Activated CD4-positive, alpha-beta T cell treated with anti-CD3 and anti-CD28 coated beads for 24 hours (primary cell): ENCODE results near the gene TAS2R60.
"Not testable (repeated sequence)": the region's sequence is repeated elsewhere in the genome, so short reads cannot be mapped to it uniquely, and the experiment has no call there.

Experiments used
- DNase-seq, 2 donors: peaks; one replicate each; pipeline ENCODE4 v3.0.0-alpha.2; 2020; ENCODE audit warnings: low read depth in 2 of 2

The TAS2R60 gene

GRCh38 chr7:143411976-143412708, 31.1 kb upstream of the TAS2R60 start:
- DNase-seq: no peak

DNA sequence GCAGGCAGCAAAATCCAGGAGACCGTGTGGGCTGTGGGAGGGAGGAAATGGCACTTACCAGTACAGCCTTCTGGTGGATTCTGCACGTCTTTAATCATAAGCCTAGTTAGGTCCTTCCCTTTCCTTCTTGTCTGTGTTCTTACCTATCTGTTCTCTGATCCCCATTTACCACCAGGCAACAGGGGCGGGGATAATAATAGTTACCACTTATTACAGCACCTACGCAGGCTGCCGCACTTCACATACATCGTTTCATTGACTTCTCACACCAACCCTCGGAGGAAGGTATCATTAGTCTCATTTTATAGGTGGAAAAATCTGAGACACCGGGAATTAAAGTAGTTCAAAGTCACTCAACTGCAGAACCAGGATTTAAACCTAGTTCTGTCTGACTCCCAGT, 30.1 kb upstream of the TAS2R60 start:
- DNase-seq: no peak

DNA sequence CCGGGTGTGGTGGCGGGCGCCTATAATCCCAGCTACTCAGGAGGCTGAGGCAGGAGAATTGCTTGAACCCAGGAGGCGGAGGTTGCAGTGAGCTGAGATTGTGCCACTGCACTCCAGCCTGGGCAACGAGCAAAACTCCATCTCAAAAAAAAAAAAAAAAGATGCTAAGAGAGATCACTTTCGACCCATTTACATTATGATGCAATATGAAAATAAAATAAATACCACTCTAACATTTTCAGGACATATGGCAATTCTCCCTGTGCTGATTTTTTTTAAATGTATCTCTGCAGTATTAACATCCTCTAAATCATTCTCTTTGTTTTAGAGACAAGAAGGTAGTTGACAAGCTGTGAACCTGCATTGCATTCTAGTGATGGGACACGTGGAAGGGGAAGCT, 28.0 kb upstream of the TAS2R60 start:
- not testable (repeated sequence) for DNase-seq

- DNase-seq: no peak
These were observed 27.4 kb upstream of the TAS2R60 start for GRCh38 chr7:143415742-143416397.

DNA sequence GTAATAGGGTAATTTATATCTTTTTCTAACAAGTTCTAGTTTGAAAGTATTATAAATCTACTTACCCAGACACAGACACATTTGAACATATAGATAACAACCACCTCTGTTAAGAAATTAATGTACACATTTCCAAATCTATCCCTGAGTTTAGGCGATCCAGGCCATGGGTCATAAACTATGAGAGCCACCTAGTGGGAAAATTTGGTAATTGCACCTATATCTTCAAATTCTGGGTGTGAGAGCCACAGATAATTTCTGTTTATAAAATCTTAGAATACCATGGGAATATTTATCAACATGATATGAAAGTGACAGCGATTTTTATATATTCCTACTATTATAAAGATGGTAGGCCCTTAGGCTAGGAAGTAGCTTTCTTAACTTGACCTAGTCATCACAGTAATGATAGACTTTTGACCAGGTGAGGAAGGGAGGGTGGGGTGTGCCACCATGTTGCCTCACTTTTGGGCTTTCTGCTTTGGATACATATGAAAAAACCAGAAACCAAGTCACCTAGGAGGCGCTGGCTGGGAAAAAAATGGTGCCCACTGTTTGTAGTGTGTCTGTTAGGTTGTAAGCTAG, 26.6 kb upstream of the TAS2R60 start:
- DNase-seq: no peak

GRCh38 chr7:143417734-143418383, 25.4 kb upstream of the TAS2R60 start:
- DNase-seq: no peak

DNA sequence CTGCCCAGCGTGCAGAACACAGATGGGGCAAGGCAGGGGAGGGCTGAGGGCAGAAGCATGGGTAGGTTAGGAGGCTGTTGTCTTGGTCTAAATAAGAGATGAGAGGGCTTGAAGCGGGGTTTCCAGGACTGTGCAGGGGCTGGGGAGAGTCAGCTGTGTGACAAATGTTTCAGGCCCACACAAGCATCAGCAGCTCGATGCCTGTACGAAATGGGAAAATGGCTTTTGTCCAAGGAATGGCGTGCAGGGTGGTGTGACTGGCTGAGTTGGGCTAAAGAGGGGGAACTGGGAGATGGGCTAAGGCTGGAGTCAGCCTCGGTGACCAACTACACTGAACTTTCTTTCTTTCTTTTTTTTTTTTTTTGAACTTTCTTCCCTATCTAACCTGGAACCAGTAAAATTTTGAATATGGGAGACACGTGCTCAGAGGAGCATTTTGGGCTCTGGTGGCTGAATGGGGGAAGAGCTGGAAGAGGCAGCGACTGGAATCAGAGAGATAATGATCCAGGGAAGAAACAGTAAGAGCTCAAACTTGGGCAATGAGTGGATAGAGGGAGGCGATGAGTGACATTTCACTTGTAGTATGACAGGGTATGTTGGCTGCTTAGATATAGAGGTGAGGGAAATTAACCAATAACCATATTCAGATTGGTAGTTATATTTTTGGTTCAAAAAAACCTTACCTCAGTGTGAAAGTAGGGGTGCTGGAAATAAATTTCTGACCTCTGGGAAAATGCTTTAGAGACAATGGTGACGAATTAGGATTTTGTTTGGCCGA, 24.4 kb upstream of the TAS2R60 start:
- DNase-seq: no peak

DNA sequence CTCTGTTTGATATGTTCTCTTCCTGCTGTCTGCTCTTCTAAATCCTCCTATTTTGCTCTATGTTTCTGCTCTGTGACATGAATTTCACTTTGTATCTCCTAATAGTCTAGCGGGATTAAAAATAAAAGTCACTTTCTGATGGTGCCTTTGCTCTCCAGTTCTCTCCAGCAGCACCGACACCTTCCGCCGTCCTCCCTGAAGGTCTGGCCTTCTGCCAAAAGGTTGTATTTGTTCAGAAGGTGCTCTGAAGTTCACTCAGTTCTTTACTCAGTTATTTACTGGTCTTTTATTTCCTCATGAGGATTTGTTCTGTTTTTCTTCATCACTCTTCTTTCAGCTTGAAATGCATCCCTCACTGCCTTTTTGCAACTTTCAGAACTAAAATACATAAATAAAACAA, 23.4 kb upstream of the TAS2R60 start:
- DNase-seq: no peak

GRCh38 chr7:143420624-143421023, 22.6 kb upstream of the TAS2R60 start:
- DNase-seq: not testable (repeated sequence)

DNA sequence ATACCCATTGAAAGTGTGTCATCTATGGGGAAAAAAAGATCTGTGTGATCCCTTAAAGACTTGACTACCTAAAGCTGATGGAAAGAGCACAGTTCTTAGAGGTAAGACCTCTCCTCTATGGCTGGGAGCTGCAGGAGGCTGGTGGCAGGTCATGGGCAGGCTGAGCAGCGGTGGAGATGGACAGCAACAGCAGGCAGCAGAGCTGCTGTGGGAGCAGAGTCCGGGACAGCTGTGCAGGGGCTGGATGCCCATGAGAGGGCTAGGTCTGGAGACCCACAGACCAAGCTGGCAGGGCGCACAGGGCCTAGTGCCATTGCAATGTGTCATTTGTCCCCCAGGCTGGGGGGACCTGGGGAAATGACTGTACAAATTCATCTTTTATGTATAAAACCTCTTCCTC, 21.2 kb upstream of the TAS2R60 start:
- no peak for DNase-seq

DNA sequence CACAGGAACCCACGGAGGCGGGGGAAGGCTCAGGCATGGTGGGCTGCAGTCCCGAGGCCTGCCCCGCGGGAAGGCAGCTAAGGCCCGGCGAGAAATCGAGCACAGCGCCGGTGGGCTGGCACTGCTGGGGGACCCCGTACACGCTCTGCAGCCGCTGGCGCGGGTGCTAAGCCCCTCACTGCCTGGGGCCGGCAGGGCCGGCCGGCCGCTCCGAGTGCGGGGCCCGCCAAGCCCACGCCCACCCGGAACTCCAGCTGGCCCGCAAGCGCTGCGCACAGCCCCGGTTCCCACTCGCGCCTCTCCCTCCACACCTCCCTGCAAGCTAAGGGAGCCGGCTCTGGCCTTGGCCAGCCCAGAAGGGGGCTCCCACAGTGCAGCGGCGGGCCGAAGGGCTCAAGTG, 18.8 kb upstream of the TAS2R60 start:
- DNase-seq: not testable (repeated sequence)

GRCh38 chr7:143426479-143427142, 16.6 kb upstream of the TAS2R60 start:
- DNase-seq: no peak

DNA sequence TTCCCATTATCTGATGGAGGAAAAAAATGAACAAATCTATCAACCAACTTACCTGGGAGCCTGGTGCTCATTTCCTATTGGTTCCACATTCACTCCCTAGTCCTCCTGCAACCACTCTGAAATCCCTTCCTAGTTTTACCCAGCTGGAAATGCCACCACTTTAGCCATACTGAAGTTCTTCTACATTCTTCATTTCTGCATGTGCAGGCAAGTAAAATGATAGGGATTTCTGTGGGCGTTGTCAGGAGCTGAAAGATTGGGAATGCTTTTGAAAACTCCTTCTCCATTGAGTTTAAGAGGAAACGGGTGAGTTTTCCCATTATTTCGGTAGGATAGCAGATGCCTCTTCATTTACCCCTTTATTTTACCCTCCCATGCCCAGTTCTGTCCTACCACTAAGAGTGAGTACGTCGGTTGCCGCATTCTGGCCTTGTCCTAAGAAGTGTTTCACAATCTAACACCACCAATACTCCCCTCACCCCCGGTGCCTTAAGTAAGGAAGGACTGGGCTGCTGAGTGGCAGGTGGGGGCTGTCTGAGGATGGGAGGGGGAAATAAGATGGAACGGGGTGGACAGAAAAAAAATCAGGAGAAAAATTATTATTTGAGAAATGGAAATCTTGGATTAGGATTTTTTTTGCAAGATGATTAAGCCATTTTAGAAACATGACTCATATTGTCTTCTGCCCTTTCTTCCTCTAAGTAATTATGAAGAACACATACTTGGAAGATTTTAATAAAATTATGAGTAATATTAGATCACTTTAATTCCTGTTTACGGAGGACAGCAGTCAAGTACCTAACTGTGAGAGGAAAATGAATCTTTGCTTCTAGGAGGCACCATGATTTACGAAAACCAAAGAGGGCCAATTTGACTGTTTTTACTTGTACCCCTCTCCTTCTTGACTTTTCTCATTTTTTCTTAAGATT, 13.2 kb upstream of the TAS2R60 start:
- no peak for DNase-seq

DNA sequence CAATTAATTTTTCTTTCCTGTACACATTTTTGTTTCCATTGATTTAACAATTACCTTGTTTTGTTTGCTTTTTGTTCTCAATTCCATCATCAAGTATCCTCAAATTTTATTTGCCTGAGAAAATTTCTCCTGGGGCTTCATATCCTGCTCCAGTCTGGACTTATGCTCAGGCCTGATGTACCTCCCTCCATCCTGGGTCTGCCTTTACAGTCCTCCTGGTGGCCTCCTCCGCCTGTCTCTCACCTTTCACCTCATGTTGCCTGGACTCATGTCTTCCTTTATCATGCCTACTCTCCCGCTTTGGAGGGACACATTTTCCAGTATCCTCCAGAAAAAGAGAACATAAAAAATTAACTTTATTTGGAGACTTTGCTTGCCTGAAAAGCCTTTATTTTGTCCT, 12.1 kb upstream of the TAS2R60 start:
- DNase-seq: no peak

DNA sequence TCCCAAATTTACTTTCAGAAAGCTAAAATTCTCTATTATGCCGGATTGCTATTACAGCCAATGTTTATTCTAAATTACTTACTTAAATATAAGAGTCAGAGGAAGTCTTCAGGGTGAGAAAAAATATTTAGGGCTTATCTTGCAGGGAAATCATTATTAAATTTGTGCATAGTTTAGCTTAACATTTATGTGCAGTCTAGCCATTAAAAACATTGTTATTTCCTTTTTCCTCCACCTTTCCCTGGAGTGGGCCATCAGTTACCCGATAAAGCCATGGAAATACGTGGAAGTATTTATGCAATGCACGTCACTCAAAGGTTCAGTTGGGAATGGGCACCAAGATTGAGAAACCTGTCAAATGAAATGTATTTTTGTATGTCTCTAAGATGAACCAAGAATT, 9.5 kb upstream of the TAS2R60 start:
- DNase-seq: no peak

DNA sequence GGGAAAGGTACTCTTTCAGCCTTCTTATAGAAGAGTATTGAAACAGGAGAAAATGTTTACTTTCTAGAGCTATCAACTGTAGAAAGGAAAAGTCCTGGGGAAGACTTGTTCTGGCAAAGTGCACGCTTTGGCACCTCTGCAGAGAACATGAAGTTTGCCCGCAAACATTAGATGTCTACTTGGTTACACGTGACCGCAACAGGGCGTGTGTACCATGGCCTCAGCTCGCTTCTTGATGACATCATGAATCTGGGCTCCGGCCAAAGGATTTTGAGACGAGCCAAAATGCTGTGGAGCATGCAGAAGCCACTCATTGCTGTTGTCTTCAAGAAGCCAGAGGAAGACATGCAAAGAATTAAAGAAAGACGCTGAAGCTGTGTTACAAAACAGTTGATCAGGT, 8.6 kb upstream of the TAS2R60 start:
- no peak for DNase-seq

DNA sequence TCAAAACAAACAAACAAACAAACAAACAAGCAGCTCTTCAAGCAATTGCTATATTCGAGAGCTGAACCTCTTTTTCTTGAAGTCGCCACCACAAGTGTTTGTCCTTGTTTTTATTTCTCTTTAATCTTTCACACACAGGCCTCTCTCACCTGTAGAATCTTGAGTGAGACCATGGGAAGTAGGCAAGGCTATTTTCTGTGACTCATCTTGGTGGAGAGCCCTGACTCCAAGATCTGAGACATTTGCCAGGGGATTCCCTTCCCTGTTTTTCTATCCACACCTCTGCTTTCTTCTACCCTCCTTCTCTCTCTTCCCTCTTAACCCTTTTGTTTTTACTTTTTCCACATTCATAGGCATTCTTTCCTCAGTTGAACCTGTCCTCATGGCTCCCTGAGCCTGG, 8.0 kb upstream of the TAS2R60 start:
- no peak for DNase-seq

DNA sequence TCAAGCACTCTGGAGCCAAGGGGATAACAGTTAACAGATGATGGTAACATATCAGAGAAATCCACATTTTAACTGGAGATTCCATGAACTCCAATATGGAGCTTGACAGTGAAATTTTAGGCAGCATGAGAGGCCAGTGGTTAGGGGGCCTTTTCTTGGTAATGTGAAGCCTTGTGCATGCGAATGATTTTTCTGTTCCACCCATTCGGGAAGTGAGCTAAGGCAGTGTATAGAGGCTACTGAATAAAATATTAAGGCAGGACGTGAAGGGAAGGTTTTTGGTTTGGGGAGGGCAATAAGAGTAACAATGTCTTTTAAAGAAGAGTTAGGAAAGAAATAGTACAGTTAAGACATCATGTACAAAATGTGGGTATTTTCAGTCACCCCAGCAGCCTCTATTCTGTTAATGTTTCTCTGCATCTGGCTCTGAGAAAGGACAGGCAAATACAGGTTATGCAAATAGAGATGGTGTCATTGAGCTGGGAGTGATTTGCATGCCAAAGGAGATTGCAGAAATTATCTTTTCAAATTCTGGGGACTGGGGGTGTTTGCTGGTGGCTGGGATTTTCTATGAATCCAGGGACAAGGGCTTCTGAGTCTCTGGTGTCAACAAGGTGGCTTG, 6.8 kb upstream of the TAS2R60 start:
- DNase-seq: no peak

DNA sequence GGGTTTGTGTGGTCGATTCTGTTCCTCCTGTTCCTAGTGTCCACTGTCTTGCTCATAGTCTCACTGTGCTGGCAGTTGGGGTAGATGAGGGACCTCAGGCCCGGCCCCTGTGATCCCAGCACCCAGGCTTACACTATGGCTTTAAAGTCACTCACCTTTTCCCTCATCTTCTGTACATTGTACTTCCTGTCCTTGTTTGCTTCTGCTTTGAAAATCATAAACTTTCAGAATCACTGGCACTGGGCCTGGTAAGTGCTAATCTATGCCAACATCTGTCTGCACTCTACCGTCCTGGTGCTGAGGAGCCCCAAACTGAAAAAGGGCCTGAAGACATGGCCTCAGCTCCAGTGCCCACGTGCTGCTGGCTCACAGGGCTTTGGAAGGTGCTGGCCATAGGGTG, 5.7 kb upstream of the TAS2R60 start:
- no peak for DNase-seq

GRCh38 chr7:143439866-143440265, 3.4 kb upstream of the TAS2R60 start:
- no peak for DNase-seq
